HG02588 (cell line): ENCODE results near the gene ELN.

Source experiments
- ATAC-seq: cut with Tn5 transposase; IDR thresholded peaks from one replicate; pipeline ENCODE4 v1.9.1; 2021; ENCODE audit warnings: mild to moderate bottlenecking, moderate library complexity; ENCODE audit not compliant: unreplicated experiment

The ELN gene

DNA sequence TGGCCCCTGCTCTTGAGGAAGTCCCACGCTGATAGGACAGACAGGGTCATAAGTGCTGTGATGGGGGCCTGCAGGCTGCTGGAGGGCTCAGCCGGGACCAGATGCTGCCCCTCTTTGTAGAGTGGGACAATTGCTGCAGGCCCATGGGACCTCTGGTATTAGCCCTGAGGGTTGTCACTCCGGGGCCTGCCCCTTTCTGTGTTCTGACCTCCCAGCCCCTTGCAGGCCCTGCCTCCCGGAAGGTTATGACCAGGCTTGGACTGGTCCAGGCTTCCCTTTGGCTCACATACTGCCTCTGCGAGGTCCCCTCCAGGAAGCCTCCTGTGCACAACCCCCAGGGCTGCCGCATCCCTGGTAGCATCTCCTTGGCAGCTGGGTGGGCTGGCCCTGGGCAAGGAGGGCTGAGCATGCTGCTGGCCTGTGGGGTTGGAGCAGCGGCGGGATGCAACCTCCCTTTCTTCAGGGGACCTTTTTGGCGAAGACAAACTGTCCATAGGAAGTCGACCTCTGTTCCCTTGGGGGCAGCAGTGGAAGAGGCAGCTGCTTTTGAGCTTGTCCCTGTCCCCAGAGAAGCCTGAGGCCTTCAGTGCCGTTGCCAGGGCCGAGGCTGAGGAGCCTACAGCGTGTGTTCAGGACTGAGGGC, 64.5 kb downstream of the ELN start:
- no peak for ATAC-seq

DNA sequence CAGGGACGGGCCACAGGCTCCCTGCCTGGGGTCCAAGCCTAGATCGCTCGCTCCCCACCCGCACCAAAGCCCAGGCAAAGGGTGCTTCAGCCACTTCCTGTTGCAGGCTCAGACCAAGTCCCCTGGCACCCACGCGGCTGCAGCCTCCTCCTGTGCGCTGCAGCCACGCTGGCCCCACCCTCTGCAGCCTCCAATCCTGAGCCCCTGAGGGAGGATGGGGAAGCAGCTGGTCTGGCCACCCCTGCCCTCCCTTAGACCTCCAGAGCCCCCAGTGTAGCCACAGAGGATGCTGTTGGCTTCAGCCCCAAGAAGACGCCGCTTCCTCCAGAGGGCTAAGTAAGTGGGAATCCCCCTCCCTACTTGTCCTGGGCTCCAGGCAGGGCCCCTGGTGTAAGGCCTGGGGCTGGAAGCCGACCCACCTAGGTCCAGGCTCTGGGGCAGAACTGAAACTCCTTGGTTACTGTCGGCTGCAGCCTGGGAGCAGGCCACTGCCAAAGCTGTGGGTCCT, 65.0 kb downstream of the ELN start:
- peak; percentile 68 for ATAC-seq

DNA sequence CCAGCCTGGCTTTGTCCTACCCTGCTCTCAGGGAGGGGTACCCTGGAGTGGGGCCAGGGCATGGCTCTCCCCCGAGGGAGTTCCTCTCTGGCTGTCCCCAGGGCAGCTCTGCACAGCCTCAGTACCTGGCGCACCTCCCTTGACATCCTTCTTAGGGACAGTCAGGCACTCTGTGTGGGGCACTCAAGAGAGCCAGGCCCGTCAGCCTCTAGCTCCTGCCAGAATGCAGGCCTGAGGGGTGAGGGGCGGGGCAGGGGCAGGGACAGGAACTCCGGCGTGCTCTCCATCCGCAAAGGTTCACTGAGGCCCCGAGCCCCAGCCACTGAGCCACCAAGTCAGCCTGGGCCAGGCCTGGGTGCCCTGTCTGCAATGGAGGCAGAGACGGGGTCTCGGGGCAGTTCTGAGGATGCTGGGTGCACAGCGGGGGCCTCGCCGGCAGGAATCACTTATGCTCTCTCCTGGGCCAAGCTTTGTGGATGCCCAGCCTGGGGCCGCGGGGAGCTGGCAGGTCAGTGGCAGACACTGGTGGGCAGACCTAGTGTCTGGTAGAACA, 65.8 kb downstream of the ELN start:
- no peak for ATAC-seq

GRCh38 chr7:74094224-74095101, 66.5 kb downstream of the ELN start:
- peak; percentile 31 for ATAC-seq

DNA sequence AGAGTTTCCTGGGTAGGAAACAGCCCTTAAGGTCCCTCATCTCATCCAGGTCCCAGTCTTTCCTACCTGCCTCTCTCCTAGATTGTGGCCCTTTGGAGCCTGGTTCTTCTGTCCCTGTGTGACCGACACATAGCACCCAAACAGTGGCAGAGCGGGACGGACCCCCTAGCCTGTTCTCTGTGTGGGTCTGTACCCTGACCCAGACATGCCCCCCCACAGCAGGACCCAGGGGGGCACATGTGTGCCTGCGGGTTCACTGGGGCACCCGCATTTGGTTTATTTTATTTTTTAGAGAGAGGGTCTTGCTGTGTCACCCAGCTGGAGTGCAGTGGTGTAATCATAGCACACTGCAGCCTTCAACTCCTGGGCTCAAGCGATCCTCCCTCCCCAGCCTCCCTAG, 67.2 kb downstream of the ELN start:
- no peak for ATAC-seq

DNA sequence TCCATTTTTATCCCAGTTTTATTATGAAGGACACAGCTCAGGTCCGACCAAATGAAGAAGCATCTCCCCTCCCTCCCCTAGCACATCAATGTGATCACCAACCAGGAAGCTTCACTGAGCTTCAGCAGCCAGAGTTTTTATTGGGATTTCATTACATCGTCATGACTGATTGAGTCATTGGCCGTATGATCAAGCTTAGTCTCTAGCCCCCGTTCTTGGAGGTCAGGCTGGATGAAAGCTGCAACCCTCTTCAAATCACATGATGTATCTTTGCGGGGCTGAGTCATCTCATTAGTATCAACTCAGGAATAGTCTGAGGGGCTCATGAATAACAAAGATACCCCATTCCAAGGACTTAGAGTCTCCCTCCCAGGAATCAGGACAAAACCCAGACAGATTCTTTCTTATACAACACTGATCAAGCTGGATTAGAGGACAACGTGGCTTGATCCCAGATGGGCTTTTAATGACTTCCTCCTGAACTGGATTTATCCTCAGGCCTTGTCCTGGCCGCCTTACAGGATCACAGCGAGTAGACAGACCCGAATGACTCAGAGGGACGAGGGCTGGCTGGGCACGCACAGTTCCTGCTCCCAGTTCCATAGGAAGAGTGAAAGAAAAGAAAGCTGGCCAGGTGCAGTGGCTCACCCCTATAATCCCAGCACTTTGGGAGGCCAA, 70.1 kb downstream of the ELN start:
- ATAC-seq, result no peak

- no peak for ATAC-seq
Observed at GRCh38 chr7:74099031-74099430, 71.1 kb downstream of the ELN start.

- ATAC-seq, result peak; percentile 95
Observed at GRCh38 chr7:74101061-74101681, 73.2 kb downstream of the ELN start.

DNA sequence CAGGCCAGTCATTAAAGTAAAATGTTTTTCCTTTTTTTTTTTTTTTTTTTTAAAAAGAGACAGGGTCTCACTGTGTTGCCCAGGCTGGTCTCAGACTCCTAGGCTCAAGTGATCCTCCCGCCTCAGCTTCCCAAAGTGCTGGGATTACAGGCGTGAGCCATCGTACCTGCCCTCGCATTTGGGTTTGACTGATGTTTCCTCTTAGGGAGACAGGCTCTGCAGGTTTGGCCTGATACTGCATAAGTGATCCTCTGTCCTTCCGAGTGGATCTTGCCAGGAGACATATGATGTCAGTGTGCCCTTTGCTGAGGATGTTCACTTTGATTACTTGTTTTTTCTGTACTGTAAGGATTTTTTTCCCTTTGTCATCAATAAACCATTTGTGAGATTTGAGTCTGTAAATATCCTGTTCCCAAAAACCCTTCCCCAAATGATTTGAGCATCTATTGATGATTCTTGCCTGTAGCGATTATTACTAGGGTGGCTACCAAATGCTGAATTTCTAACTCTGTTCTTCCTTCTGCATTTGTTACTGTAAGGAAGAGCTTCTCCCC, 75.3 kb downstream of the ELN start:
- no peak for ATAC-seq

DNA sequence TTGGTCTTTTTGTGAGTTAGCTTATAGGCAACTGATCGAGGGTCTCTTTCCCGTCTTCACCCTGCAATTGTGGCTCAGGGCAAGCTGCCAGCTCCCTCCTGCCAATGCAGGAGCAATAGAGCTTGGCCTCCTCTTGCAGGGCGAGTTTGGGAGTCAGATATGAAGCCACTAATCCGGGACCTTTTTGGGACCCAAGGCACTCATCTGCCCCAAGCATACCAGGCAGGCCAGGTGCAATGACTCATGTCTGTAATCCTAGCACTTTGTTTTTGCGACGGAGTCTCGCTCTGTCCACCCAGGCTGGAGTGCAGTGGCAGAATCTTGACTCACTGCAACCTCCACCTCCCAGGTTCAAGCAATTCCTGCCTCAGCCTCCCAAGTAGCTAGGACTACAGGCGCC, 76.7 kb downstream of the ELN start:
- no peak for ATAC-seq

- no peak for ATAC-seq
Observed at GRCh38 chr7:74105992-74106391, 78.0 kb downstream of the ELN start.

DNA sequence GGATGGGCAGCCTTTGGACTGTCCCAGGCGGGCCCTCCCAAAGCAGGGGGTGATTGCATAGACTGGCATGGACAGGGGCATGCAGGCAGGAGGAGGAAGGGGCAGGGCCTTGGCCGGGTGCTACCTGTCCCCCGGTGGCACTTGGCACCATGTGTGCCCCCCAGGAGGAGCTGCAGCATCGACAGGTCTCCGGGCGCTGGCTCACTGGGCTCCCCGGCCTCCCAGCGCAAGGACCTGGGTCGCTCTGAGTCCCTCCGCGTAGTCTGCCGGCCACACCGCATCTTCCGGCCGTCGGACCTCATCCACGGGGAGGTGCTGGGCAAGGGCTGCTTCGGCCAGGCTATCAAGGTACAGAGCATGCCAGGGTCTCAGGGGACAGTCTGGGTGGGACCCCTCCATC, 78.9 kb downstream of the ELN start:
- no peak for ATAC-seq

GRCh38 chr7:74115326-74115725, 87.4 kb downstream of the ELN start:
- ATAC-seq, result no peak

GRCh38 chr7:74116356-74116755, 88.4 kb downstream of the ELN start:
- ATAC-seq, result no peak
